ENCODE data around the gene KPNA2. TPM values are rescaled to one million over a fixed set of nuclear protein-coding genes. Genes with fewer than 3 reads are reported as not detected.

KPNA2 gene
- total RNA-seq, 1 donor from 2014 or later = 23.0 TPM

Other genes starting within 250 kb of the KPNA2 start
- 126 TPM for gene BPTF, start 210.2 kb upstream of the KPNA2 start, total RNA-seq
- gene C17orf58, start 39.3 kb upstream of the KPNA2 start, total RNA-seq = 9.1 TPM
- 83.2 TPM for gene AMZ2, start 212.3 kb downstream of the KPNA2 start, total RNA-seq

All from ureter (tissue), 1 donor.